MCF 10A (cell line): Measurements from ENCODE around the gene ANKAR. TPM values are rescaled to one million over a fixed set of nuclear protein-coding genes. Genes with fewer than 3 reads are reported as not detected.
"Not testable (repeated sequence)": the region's sequence is repeated elsewhere in the genome, so short reads cannot be mapped to it uniquely, and the experiment has no call there.

Experiments
- BruUV-seq: library from RNA; stranded (reverse); fragments of 400-500 nt; replicated peaks from 2 replicates; lab custom pipeline; 2021; lab: Mats Ljungman, UMichigan
- CTCF ChIA-PET: fragments of 300-600 bp; sonication (Branson Sonifier 250); formaldehyde crosslinking; extraction: SDS; loops from one replicate; lab custom pipeline; 2021; ENCODE audit warnings: antibody characterized with exemption, inconsistent platforms; lab: Yijun Ruan, JAX
- POLR2A ChIA-PET: fragments of 300-600, 350-650 bp; sonication (Branson Sonifier 250); formaldehyde crosslinking; extraction: SDS; loops from one replicate; lab custom pipeline; 2020; ENCODE audit warnings: antibody characterized with exemption, inconsistent platforms; lab: Yijun Ruan, JAX
- DNase-seq: peaks from one replicate; pipeline ENCODE4 v3.0.0-alpha.2; 2018; ENCODE audit not compliant: unreplicated experiment
- H3K27ac Mint-ChIP-seq: one replicate; pipeline ENCODE4 v1.8.0; 2022; ENCODE audit warnings: mild to moderate bottlenecking, low read depth, mixed read lengths; ENCODE audit not compliant: unreplicated experiment
- H3K27me3 Mint-ChIP-seq: one replicate; pipeline ENCODE4 v1.8.0; 2022; ENCODE audit warnings: mixed read lengths; ENCODE audit not compliant: insufficient read depth, unreplicated experiment
- H3K36me3 Mint-ChIP-seq: one replicate; pipeline ENCODE4 v1.8.0; 2022; ENCODE audit warnings: mild to moderate bottlenecking, moderate library complexity, mixed read lengths; ENCODE audit not compliant: insufficient read depth, unreplicated experiment
- H3K4me1 Mint-ChIP-seq: one replicate; pipeline ENCODE4 v1.8.0; 2022; ENCODE audit warnings: mixed read lengths; ENCODE audit not compliant: insufficient read depth, unreplicated experiment
- H3K4me3 Mint-ChIP-seq: one replicate; pipeline ENCODE4 v1.8.0; 2022; ENCODE audit warnings: mild to moderate bottlenecking, moderate library complexity, mixed read lengths; ENCODE audit not compliant: unreplicated experiment
- H3K9me3 Mint-ChIP-seq: one replicate; pipeline ENCODE4 v1.8.0; 2022; ENCODE audit warnings: mixed read lengths; ENCODE audit not compliant: unreplicated experiment
- intact Hi-C: fragments of 100-400 bp; cut with micrococcal nuclease; formaldehyde crosslinking; loops from 2 replicates; pipeline ENCODE4 v1.14.1; 2022
- total RNA-seq: library from RNA; stranded (reverse); gene quantifications from 2 replicates; pipeline ENCODE4 v1.2.3, GENCODE V29; 2022
- TF ChIP-seq, protein P1 (sequence below): fragments of 200-600 bp; IDR thresholded peaks from one replicate; pipeline ENCODE4 v1.8.0; 2022; ENCODE audit warnings: antibody characterized with exemption, mild to moderate bottlenecking; ENCODE audit not compliant: unreplicated experiment

ANKAR gene
- total RNA-seq, 1 experiment from 2014 or later = 4.6 TPM

DNA sequence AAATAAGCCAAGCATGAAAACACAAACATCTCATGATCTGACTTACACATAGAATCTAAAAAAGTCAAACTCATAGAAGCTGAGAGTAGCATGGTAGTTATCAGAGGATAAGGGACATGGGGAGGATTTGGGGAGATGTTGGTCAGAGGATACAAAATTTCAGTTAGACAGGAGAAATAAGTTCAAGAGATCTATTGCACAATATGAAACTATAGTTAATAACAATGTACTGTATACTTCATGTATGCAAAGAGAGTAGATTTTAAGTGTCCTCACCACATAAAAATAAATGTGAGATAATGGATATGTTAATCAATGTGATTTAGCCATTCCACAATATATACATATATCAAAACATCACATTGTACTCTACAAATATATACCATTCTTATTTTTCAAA, 23.2 kb upstream of the ANKAR start:
- H3K36me3 Mint-ChIP-seq = no peaks in the 10 kb centered on the region
- CTCF ChIA-PET = interaction anchor here (4.8 kb wide), 1 partner anchor 9 kb away, joined by 42 read pairs; the partner anchor contains the start of gene ASNSD1
- BruUV-seq = no TSS peak

DNA sequence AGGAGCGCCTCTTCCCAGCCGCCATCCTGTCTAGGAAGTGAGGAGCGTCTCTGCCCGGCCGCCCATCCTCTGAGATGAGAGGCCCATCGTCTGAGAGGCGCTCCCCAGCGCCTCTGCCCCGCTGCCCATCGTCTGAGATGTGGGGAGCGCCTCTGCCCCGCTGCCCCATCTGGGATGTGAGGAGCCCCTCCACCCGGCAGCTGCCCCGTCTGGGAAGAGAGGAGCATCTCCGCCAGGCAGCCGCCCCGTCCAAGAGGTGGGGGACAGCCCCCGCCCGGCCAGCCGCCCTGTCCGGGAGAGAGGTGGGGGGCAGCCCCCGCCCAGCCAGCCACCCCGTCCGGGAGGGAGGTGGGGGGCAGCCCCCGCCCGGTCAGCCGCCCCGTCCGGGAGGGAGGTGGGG, 21.0 kb upstream of the ANKAR start:
- H3K4me1 Mint-ChIP-seq, H3K9me3 Mint-ChIP-seq, DNase-seq, BruUV-seq, H3K27me3 Mint-ChIP-seq, POLR2A ChIA-PET, H3K36me3 Mint-ChIP-seq, CTCF ChIA-PET, H3K27ac Mint-ChIP-seq, H3K4me3 Mint-ChIP-seq, intact Hi-C loops: not testable (repeated sequence)

More for the DNA sequence above, 23.2 kb upstream of the ANKAR start:
- POLR2A ChIA-PET = interaction anchor here (0.7 kb wide), 1 partner anchor 36 kb away, joined by 3 read pairs; no protein-coding TSS in a partner anchor
- intact Hi-C loops = no loop called here
- Mint-ChIP-seq H3K4me3 (no peak overlapping the region), H3K27me3 (no peaks in the 10 kb centered on the region), H3K27ac (no peak overlapping the region), H3K9me3 (peaks cover 8% of the 10 kb centered on the region), H3K4me1 (no peaks in the 10 kb centered on the region)
- DNase-seq = no peak
- TF ChIP-seq, protein P1, sequence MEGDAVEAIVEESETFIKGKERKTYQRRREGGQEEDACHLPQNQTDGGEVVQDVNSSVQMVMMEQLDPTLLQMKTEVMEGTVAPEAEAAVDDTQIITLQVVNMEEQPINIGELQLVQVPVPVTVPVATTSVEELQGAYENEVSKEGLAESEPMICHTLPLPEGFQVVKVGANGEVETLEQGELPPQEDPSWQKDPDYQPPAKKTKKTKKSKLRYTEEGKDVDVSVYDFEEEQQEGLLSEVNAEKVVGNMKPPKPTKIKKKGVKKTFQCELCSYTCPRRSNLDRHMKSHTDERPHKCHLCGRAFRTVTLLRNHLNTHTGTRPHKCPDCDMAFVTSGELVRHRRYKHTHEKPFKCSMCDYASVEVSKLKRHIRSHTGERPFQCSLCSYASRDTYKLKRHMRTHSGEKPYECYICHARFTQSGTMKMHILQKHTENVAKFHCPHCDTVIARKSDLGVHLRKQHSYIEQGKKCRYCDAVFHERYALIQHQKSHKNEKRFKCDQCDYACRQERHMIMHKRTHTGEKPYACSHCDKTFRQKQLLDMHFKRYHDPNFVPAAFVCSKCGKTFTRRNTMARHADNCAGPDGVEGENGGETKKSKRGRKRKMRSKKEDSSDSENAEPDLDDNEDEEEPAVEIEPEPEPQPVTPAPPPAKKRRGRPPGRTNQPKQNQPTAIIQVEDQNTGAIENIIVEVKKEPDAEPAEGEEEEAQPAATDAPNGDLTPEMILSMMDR = no peak

DNA sequence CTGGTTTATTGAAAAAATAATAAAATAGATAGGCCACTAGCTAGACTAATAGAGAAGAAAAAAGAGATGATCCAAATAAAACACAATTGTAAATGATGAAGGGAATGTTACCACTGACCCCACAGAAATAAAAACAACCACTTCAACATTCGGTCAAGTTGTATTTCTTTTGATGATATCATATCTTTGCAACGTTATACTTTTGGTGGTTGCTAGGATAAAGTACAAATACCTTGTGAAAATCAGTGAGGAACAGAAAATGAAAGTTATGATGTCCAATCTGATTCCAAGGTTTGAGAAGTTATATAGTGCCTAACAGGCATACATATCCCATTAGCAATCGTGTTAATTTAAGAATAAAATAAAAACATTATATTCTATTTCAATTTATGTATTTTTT, 19.8 kb upstream of the ANKAR start:
- TF ChIP-seq, protein P1 = no peak
- intact Hi-C loops = no loop called here
- Mint-ChIP-seq H3K36me3 (no peaks in the 10 kb centered on the region), H3K4me1 (no peaks in the 10 kb centered on the region), H3K27me3 (no peaks in the 10 kb centered on the region), H3K9me3 (peaks cover 8% of the 10 kb centered on the region), H3K4me3 (no peak overlapping the region), H3K27ac (no peak overlapping the region)
- ChIA-PET CTCF (interaction anchor here (1.1 kb wide), 1 partner anchor 13 kb away, joined by 3 read pairs; no protein-coding TSS in a partner anchor), POLR2A (no interaction called here)
- no peak for DNase-seq
- no TSS peak for BruUV-seq

DNA sequence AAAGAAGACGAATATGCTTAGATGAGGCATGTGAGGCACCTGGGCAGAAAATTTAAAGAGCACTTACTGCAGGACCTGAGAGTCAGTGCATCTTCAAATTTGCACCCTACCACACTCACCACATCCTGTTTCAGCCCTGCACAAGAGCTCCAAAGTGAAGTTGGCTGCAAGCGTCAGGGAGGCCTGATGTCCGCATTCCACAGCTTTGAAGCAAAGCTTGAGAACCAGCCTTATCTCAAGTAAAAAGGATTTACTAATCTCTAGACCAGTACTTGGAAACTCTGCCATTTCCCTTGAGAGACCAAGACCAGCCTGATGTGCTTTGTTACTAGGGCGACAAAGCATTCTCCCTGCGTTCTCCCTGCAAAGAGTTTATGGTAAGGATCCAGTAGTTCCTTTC, 16.6 kb upstream of the ANKAR start:
- intact Hi-C loops = no loop called here
- Mint-ChIP-seq H3K9me3 (no peaks in the 10 kb centered on the region), H3K27ac (no peak overlapping the region), H3K4me3 (no peak overlapping the region), H3K4me1 (no peaks in the 10 kb centered on the region), H3K27me3 (no peaks in the 10 kb centered on the region), H3K36me3 (no peaks in the 10 kb centered on the region)
- no TSS peak for BruUV-seq
- ChIA-PET POLR2A (interaction anchor here (0.6 to 1.3 kb wide), 3 partner anchors 17 to 105 kb away, joined by 3 read pairs; partner anchors contain the start of genes ANKAR and OSGEPL1), CTCF (interaction anchor here (0.6 to 8.9 kb wide), 8 partner anchors 8 to 214 kb away, joined by 3 to 123 read pairs (median 11); partner anchors contain the start of gene ANKAR)
- TF ChIP-seq, protein P1 = no peak
- DNase-seq = no peak
